Endothelial cell of umbilical vein (primary cell): ENCODE measurements around the gene FKBP14.

Experiments used
- FOS ChIP-seq: IDR thresholded peaks from 2 replicates; pipeline ENCODE4 v1.6.1; 2011; ENCODE audit warnings: mild to moderate bottlenecking, low read length, moderate library complexity, borderline replicate concordance; ENCODE audit not compliant: insufficient read depth
- POLR2A ChIP-seq: IDR thresholded peaks from 2 replicates; pipeline ENCODE4 v1.6.1; 2012; ENCODE audit warnings: low read depth, mild to moderate bottlenecking, control low read depth, low read length
- TF ChIP-seq, protein P1 (sequence below), 2 donors: IDR thresholded peaks; 1 replicate in 1 of 2; 2 replicates in 1 of 2; pipeline ENCODE4 v1.5.1; 2011; ENCODE audit warnings: low read length in 2 of 2, mild to moderate bottlenecking in 2 of 2, moderate library complexity in 2 of 2, control low read depth in 1 of 2, inconsistent platforms in 1 of 2, low read depth in 1 of 2; ENCODE audit not compliant: insufficient read depth in 1 of 2; ENCODE audit errors: extremely low read depth in 1 of 2

DNA sequence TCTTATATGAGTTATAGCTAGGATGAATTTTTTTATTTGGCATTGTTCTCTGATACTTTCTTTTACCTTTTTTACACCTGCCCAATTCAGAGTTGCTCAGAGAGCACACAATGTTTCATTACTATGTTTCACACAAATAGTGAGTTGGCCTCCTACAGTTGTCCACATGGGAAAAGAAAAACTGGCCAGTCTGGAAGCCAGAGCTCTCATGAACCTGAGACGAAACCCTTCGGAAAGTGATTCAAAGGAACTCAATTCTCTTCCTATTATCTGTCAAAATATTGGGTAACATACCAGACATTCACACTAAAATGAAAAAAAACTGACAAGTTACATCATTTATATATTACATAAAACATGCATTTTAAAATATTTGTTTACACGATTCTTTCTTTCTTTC, 52.2 kb downstream of the FKBP14 start:
- TF ChIP-seq, protein P1, sequence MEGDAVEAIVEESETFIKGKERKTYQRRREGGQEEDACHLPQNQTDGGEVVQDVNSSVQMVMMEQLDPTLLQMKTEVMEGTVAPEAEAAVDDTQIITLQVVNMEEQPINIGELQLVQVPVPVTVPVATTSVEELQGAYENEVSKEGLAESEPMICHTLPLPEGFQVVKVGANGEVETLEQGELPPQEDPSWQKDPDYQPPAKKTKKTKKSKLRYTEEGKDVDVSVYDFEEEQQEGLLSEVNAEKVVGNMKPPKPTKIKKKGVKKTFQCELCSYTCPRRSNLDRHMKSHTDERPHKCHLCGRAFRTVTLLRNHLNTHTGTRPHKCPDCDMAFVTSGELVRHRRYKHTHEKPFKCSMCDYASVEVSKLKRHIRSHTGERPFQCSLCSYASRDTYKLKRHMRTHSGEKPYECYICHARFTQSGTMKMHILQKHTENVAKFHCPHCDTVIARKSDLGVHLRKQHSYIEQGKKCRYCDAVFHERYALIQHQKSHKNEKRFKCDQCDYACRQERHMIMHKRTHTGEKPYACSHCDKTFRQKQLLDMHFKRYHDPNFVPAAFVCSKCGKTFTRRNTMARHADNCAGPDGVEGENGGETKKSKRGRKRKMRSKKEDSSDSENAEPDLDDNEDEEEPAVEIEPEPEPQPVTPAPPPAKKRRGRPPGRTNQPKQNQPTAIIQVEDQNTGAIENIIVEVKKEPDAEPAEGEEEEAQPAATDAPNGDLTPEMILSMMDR (IDR thresholded peaks at IDR 0.05; ENCODE audit: extremely low read depth in 1 of 2, insufficient read depth in 1 of 2, low read depth in 1 of 2, low read length in 2 of 2), result no peak
- TF ChIP-seq POLR2A (no peak), FOS (no peak)
